Spinal cord (tissue), 10 donors: ENCODE data around the gene SEMA5A. TPM values are rescaled to one million over a fixed set of nuclear protein-coding genes. Genes with fewer than 3 reads are reported as not detected.
A peak's percentile ranks its signal among the peaks of the same experiment; 100 is the strongest.

Experiments
- DNase-seq, 6 donors: peaks; one replicate each; pipeline versions ENCODE4 v3.0.0 to v3.0.0-alpha.2; 2013 to 2015; ENCODE audit warnings: low spot score in 6 of 6, low read depth in 4 of 6
- H3K27ac ChIP-seq: one replicate; pipeline ENCODE4 v1.5.1; 2013; ENCODE audit warnings: low read depth, low read length, control low read depth
- H3K27me3 ChIP-seq: one replicate; pipeline ENCODE4 v1.6.1; 2013; ENCODE audit warnings: low read length; ENCODE audit not compliant: control insufficient read depth, insufficient read depth
- H3K36me3 ChIP-seq: one replicate; pipeline ENCODE4 v1.6.1; 2013; ENCODE audit warnings: low read length; ENCODE audit not compliant: control insufficient read depth, insufficient read depth
- H3K4me1 ChIP-seq: one replicate; pipeline ENCODE4 v1.6.1; 2013; ENCODE audit warnings: low read length; ENCODE audit not compliant: control insufficient read depth, insufficient read depth
- H3K4me3 ChIP-seq: one replicate; pipeline ENCODE4 v1.5.1; 2013; ENCODE audit warnings: low read depth, low read length, control low read depth
- H3K9me3 ChIP-seq: one replicate; pipeline ENCODE4 v1.6.1; 2013; ENCODE audit warnings: low read length; ENCODE audit not compliant: control insufficient read depth, insufficient read depth
- WGBS: methylation state at CpG from one replicate; pipeline ENCODE4 v1.1.5; 2013; ENCODE audit warnings: missing lambda C conversion rate; ENCODE audit not compliant: insufficient coverage; 5-methylcytosine and 5-hydroxymethylcytosine counted together
- polyA plus RNA-seq, 2 donors: library from polyadenylated mRNA; unstranded; fragments of 120-200 nt; gene quantifications; one replicate each; pipeline ENCODE4 v1.2.1, GENCODE V29; 2013; ENCODE audit not compliant: insufficient read length in 2 of 2
- total RNA-seq, 2 donors: library from RNA; depleted of rRNA in 1 of 2; stranded (reverse); fragments of 120-200 nt in 1 of 2; fragments of >200 nt in 1 of 2; gene quantifications; one replicate each; pipeline versions ENCODE4 v1.2.3 to v1.2.4, GENCODE V29; 2013 to 2014
- donor health status: healthy.

The SEMA5A gene
- total and polyA plus RNA-seq, 4 donors, result 35.2 to 70.7 (median 59.3) TPM

DNA sequence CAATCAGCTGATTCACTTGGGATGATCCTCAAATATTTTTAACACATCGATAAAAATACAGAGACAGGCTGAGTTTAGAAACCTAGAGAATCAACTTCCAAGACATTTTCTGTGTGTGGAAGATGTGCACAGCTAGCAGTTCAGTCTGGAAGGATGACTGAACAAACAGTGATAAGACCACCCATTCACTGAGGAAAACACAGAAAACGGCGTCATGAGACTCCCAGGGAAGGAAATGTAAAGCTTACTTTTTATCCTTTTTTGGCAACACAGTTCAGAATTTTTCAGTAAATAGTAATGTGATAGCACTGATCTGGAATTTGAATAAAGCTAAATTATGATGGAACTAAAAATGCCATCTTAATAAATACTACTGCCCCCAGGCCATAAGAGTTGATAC is 277.6 kb downstream of the SEMA5A start:
- peak in 2 of 6 donors; percentile 35 to 41 for DNase-seq

DNA sequence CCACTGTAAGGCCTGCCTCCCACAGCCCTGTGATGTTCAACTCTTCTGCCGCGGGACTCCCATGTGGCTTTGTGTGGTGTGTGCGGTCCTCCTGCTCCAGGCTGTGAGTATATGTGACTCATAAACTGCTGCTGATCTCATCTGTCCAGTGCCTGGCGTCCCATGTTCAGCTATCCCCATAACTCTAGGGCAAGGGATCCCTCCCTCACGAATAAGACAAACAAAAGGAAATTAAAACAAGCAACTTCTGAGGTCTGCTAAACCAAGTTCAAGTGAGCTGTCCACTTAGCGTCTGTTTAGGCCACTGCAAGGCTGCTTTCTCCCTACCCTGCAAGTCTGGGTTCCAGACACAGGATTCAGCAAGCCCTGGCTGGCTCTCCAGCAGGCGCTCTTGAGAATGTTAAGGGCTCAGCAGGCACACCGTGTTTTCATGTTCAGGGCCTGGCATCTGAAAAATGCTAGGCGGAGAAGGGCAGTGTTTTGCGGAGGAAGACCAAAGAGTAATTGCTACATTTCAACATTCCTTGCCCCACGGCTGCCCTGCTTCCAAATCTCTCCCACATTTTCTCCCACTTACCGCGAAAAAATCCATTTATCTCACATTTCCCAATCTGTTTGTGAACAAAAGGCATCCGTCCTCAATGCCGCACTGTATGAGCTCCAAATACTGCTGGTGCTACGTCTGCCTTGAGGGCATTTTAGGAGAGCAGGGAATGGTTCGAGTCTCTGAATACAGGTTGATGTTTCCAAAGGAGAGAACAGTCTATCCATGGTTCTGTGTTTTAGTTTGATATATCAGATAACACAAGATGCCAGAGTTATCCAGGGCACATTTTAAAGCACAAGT is 280.2 kb downstream of the SEMA5A start:
- Histone ChIP-seq H3K4me3 (no peak overlapping the region), H3K27ac (peak overlapping the region; percentile 29), H3K27me3 (no peaks in the 10 kb centered on the region), H3K9me3 (no peaks in the 10 kb centered on the region), H3K36me3 (no peaks in the 10 kb centered on the region), H3K4me1 (peaks cover 10% of the 10 kb centered on the region)
- 61% methylated on average over 14 of the region's 17 CpGs for WGBS
- no peak for DNase-seq

More for the DNA sequence above, 277.6 kb downstream of the SEMA5A start:
- peaks cover 10% of the 10 kb centered on the region for H3K4me1 ChIP-seq
- no peaks in the 10 kb centered on the region for H3K9me3 ChIP-seq
- H3K27ac ChIP-seq, result no peak overlapping the region
- WGBS, result no CpG with 5 or more reads among the region's 3 CpGs
- no peaks in the 10 kb centered on the region for H3K36me3 ChIP-seq
- no peak overlapping the region for H3K4me3 ChIP-seq
- no peaks in the 10 kb centered on the region for H3K27me3 ChIP-seq

DNA sequence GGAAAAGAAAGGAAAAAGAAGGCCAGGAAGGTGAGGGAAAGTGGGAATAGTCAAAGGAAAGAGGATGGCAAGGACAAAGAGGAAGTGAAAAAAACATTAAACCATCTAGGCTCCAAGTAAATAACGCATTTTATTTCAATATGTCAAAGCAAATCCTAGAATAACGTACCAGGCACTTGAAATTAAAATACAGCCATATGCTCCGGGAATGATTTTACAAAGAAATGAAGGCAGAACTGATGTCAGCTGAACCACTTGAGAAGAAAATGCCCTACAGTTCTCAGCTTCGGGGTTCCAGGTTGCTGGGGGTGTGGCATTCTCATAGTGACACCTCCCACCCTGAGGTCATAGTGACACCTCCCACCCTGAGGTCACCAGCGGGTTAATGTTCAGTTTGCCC is 281.6 kb downstream of the SEMA5A start:
- Histone ChIP-seq H3K27ac (no peak overlapping the region), H3K27me3 (no peaks in the 10 kb centered on the region), H3K36me3 (no peaks in the 10 kb centered on the region), H3K9me3 (no peaks in the 10 kb centered on the region), H3K4me3 (no peak overlapping the region), H3K4me1 (peaks cover 10% of the 10 kb centered on the region)
- peak in 1 of 6 donors; percentile 73 for DNase-seq
- 100% methylated on average over 1 of the region's 5 CpGs for WGBS

DNA sequence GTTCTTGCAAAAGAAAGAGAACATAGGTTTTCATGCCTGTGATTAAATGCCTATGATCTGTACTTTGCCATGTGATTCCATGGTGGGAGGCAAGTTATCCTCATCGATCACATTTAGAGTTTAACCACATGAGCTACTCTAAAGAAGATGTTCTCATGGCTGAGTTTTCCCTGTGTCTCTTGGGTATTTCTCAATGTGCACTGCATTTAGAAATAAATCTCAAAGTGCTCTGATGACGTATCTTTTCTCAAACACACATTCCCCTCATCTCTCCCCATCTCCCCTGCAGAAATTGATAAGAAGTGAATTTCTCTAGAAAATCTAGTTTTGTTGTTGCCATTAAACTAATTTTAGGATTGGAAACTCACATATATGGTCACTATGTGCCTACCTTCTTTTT is 282.2 kb downstream of the SEMA5A start:
- Histone ChIP-seq H3K36me3 (no peaks in the 10 kb centered on the region), H3K27me3 (no peaks in the 10 kb centered on the region), H3K9me3 (no peaks in the 10 kb centered on the region), H3K4me3 (no peak overlapping the region), H3K27ac (no peak overlapping the region), H3K4me1 (peaks cover 10% of the 10 kb centered on the region)
- no peak for DNase-seq
- 100% methylated on average over 1 of the region's 2 CpGs for WGBS

DNA sequence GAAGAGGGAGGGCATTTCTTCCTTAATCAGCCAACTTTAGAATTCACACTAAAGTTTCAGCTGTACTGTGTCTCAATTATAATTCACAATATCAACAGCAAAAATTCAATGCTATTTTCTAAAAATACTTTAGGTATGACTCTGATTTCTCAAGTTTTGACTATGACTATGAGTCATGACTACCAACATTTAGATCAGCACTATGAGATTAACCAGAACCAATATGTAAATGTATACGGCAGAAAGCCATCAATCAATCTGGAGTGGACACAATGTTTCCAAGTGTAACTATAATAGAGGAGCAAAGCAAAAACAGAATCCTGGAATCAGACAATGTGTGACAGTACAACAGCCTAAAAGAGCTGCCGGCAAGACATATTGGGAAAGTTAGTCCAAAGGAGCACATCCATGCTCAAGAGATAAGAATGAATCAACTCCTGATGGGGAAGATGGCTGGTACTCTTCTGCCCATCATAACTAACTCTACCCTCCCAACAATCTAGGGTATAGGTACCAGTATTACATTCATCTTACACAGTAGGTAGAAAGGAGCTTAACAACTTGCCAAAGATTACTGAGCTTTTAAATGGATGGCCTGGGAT is 294.4 kb downstream of the SEMA5A start:
- no peaks in the 10 kb centered on the region for H3K9me3 ChIP-seq
- no peak for DNase-seq
- H3K4me3 ChIP-seq, result no peak overlapping the region
- no peaks in the 10 kb centered on the region for H3K36me3 ChIP-seq
- H3K27me3 ChIP-seq, result no peaks in the 10 kb centered on the region
- 100% methylated on average over 1 of the region's 2 CpGs for WGBS
- no peak overlapping the region for H3K27ac ChIP-seq
- H3K4me1 ChIP-seq, result no peaks in the 10 kb centered on the region

DNA sequence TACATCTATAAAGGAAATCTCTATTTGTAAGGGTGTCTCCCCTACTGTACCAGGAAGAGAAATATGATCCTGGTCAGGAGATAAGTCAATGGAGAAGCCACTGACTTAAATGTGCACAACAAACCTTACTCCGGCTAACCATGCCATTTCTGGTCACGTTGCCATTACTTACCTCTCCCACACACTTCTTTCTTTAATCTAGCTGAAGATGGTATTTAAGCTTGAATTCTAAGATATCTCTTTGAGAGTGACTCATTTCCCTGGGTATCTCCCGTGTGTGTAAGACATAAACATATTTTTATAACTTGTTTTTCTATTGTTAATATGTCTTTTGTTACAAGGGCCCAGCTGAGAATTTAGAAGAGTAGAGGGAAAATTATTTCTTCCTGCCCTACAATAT is 296.6 kb downstream of the SEMA5A start:
- Histone ChIP-seq H3K27ac (no peak overlapping the region), H3K9me3 (no peaks in the 10 kb centered on the region), H3K27me3 (no peaks in the 10 kb centered on the region), H3K4me3 (no peak overlapping the region), H3K4me1 (no peaks in the 10 kb centered on the region), H3K36me3 (no peaks in the 10 kb centered on the region)
- DNase-seq, result no peak
- no CpG with 5 or more reads among the region's 3 CpGs for WGBS

DNA sequence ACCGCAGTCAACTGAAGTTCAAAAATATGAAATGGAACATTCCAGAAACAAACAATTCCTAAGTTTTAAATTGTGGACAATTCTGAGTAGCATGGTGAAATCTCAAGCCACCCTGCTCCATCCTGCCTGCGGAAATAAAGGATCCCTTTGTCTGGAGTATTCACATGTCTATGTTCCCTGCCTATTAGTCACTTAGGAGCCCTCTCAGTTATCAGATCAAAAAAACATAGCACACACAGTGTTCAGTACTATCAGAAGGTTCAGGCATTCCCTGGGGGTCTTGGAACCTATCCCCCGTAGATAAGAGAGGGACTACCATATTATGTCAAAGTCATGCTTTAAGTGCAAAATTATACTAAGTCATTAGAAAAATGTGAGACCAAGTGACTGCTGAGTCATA is 300.8 kb downstream of the SEMA5A start:
- Histone ChIP-seq H3K27me3 (no peaks in the 10 kb centered on the region), H3K9me3 (no peaks in the 10 kb centered on the region), H3K4me1 (no peaks in the 10 kb centered on the region), H3K36me3 (no peaks in the 10 kb centered on the region), H3K27ac (no peak overlapping the region), H3K4me3 (no peak overlapping the region)
- DNase-seq, result no peak
- no CpG with 5 or more reads among the region's 3 CpGs for WGBS

DNA sequence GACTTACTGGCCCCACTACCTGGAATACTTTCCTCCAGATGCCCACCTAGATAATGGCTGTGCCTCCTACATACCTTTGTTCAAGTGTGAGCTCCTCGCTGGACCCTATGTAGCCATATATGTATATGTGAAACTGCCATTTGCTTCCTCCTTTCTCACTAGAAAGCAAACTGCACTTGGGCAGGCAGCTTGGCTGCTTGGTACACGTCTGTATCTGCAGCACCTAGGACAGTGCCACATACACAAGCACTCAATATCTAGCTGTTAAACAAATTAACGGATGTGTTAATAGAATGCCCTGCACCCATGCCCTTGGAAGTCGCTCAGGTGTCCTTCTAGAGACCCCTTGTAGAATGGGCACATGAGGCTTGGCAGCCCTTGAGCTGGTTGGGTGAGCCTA is 301.5 kb downstream of the SEMA5A start:
- 89% methylated on average over 3 of the region's 4 CpGs for WGBS
- no peak for DNase-seq
- no peaks in the 10 kb centered on the region for H3K27me3 ChIP-seq

DNA sequence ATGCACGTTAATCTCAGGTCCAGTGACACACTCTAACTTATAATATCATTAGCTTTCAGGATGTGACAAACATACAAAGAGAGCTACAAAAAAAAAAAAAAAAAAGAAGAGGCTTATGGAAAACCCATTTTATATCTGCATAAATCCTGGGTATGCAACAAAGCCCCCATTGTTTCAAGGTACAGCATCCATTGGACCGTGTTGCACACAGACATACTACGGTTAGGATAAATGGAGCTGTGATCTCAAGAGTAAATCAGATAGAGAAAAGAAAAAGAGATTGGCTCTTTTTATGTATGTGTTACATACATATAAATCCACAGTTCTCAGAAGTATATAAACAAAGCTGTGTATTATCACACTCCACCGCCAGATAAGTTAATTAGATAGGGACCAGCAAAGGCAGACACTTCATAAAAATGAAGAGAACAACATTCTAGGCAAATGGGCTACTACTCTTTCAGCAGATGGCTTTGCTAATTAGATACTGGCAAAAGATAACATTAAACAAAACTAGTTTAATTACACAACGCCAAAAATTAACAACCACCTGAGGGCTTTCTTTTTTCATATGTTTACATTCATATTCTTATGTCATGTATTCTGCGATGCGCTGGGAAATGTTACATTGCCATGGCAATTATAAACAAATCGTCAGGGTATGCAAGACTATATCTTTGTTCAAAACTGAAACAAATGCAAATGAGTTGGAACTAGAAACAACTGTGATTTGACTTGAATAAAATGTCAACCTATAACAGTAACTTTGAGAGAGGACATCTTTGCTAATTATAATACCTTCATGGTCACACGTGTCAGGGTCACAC is 304.2 kb downstream of the SEMA5A start:
- peak in 4 of 6 donors; percentile 12 to 89 (median 48) for DNase-seq

More for the DNA sequence above, 301.5 kb downstream of the SEMA5A start:
- no peak overlapping the region for H3K27ac ChIP-seq
- no peaks in the 10 kb centered on the region for H3K36me3 ChIP-seq
- no peaks in the 10 kb centered on the region for H3K9me3 ChIP-seq
- H3K4me3 ChIP-seq, result no peak overlapping the region
- no peaks in the 10 kb centered on the region for H3K4me1 ChIP-seq

More for the DNA sequence above, 304.2 kb downstream of the SEMA5A start:
- Histone ChIP-seq H3K27ac (no peak overlapping the region), H3K27me3 (no peaks in the 10 kb centered on the region), H3K4me3 (no peak overlapping the region), H3K9me3 (no peaks in the 10 kb centered on the region), H3K36me3 (no peaks in the 10 kb centered on the region), H3K4me1 (no peaks in the 10 kb centered on the region)
- WGBS, result no CpG with 5 or more reads among the region's 9 CpGs
